ENCODE measurements around the gene GAPVD1.

DNA sequence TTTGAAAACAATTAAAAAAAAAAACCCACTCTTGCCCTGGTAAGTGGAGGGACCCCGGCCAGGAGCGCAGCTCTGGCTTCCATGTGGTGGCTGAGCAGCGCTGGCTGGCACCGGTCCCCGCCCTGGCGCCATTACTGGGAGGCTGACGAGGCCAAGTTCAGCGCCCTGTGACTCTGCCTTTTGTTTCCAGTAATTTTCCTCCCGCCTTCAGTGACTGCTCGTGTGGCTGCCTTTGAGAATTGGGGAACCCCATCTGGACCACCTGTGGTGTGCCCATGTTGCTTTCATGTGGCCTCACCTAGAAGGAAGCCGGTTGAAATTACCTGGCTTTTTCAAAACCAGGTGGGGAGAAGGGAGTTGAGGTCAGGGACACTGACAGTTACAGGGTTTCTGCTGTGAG lies 136.1 kb downstream of the GAPVD1 start:
- TF ChIP-seq POLR2A (IDR thresholded peaks at IDR 0.05; ENCODE audit: low read depth, low read length) (no peak), POLR2AphosphoS5 (IDR thresholded peaks at IDR 0.05; ENCODE audit: low read depth, low read length) (no peak)

Measured in GM12892 (cell line).